Body of pancreas (tissue), 4 donors: ENCODE data around the gene PSD2.

Source experiments
- POLR2A ChIP-seq, 3 donors: fragments of 450-650 bp; IDR thresholded peaks; one replicate each; pipeline ENCODE4 v1.6.1; 2016; ENCODE audit warnings: antibody characterized with exemption in 3 of 3, mild to moderate bottlenecking in 2 of 3
- TF ChIP-seq, protein P1 (sequence below), 7 experiments: fragments of 450-650 bp in 4 of 7; fragments of 200-600 bp in 3 of 7; sonication (generic) in 3 of 7; IDR thresholded peaks; one replicate each; pipeline ENCODE4 v1.5.1; 2016 to 2019; ENCODE audit warnings: antibody characterized with exemption in 7 of 7

DNA sequence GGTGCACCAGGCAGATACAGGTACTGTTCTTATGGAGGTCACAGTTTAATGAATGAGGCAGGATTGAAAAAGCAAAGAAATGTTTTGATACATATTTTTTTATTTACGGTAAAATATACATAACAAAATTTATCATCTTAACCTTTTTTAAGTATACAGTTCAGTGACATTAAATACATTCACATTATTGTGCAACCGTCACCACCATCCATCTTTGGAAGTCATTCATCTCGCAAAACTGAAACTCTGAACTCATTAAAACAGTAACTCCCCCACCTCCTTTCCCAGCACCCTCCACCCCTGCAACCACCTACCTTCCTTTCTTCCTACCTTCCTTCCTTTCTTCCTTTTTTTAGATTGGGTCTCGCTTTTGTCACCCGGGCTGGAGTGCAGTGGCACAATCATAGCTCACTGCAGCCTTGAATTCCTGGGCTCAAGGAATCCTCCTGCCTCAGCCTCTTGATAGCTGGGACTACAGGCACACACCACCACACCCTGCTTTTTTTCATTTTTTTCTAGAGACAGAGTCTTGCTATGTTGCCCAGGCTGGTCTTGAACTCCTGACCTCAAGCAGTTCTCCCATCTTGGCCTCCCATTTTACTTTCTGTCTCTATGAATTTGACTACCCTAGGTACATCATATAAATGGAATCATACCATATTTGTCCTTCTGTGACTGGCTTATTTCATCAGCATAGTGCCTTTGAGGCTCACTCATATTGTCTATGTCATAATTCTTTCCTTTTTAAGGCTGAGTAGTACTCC lies 22.5 kb upstream of the PSD2 start:
- TF ChIP-seq, protein P1, sequence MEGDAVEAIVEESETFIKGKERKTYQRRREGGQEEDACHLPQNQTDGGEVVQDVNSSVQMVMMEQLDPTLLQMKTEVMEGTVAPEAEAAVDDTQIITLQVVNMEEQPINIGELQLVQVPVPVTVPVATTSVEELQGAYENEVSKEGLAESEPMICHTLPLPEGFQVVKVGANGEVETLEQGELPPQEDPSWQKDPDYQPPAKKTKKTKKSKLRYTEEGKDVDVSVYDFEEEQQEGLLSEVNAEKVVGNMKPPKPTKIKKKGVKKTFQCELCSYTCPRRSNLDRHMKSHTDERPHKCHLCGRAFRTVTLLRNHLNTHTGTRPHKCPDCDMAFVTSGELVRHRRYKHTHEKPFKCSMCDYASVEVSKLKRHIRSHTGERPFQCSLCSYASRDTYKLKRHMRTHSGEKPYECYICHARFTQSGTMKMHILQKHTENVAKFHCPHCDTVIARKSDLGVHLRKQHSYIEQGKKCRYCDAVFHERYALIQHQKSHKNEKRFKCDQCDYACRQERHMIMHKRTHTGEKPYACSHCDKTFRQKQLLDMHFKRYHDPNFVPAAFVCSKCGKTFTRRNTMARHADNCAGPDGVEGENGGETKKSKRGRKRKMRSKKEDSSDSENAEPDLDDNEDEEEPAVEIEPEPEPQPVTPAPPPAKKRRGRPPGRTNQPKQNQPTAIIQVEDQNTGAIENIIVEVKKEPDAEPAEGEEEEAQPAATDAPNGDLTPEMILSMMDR (IDR thresholded peaks at IDR 0.05), result no peak
- no peak for TF ChIP-seq POLR2A (IDR thresholded peaks at IDR 0.05)
